ENCODE results near the gene KLHL28. TPM values are rescaled to one million over a fixed set of nuclear protein-coding genes. Genes with fewer than 3 reads are reported as not detected.

KLHL28 gene
- total RNA-seq, 3 donors from 2014 or later (not counting 1 experiment from before 2014, with no cell fraction given): 47.6 to 59.7 (median 56.0) TPM

- Histone ChIP-seq H3K36me3 (ENCODE audit: control insufficient read depth, insufficient read depth, low read length) (no peaks in the 10 kb centered on the region), H3K27me3 (ENCODE audit: control insufficient read depth, insufficient read depth, low read length) (peaks cover 24% of the 10 kb centered on the region), H3K27ac (ENCODE audit: low read length) (no peak overlapping the region), H3K4me1 (ENCODE audit: control insufficient read depth, insufficient read depth, low read length) (peaks cover 3% of the 10 kb centered on the region), H3K9me3 (ENCODE audit: control insufficient read depth, insufficient read depth, low read length) (peaks cover 7% of the 10 kb centered on the region), H3K4me3 (ENCODE audit: low read length) (no peak overlapping the region)
- Mint-ChIP-seq H3K27me3 (ENCODE audit: low read depth in 2 of 2) (peaks cover 26 to 32% of the 10 kb centered on the region in 2 donors), H3K4me3 (no peak overlapping the region), H3K9me3 (no peaks in the 10 kb centered on the region), H3K4me1 (no peaks in the 10 kb centered on the region), H3K36me3 (no peaks in the 10 kb centered on the region), H3K27ac (no peak overlapping the region)
- intact Hi-C loops (cut with micrococcal nuclease): no loop called here
- DNase-seq (no peak), ATAC-seq (no peak)
- WGBS (ENCODE audit: insufficient coverage): 96% methylated on average over 2 of the region's 2 CpGs
- no peak for TF ChIP-seq CTCF (IDR thresholded peaks at IDR 0.05)
Observed at GRCh38 chr14:44910821-44911220, 50.9 kb downstream of the KLHL28 start.

- Histone ChIP-seq H3K4me3 (ENCODE audit: low read length) (no peak overlapping the region), H3K27me3 (ENCODE audit: control insufficient read depth, insufficient read depth, low read length) (no peaks in the 10 kb centered on the region), H3K36me3 (ENCODE audit: control insufficient read depth, insufficient read depth, low read length) (peaks cover 12% of the 10 kb centered on the region), H3K4me1 (ENCODE audit: control insufficient read depth, insufficient read depth, low read length) (peaks cover 5% of the 10 kb centered on the region), H3K27ac (ENCODE audit: low read length) (no peak overlapping the region), H3K9me3 (ENCODE audit: control insufficient read depth, insufficient read depth, low read length) (no peaks in the 10 kb centered on the region)
- Mint-ChIP-seq H3K36me3 (no peaks in the 10 kb centered on the region), H3K9me3 (no peaks in the 10 kb centered on the region), H3K4me1 (peaks cover 11 to 14% of the 10 kb centered on the region in 2 donors), H3K4me3 (no peak overlapping the region), H3K27me3 (ENCODE audit: low read depth in 2 of 2) (no peaks in the 10 kb centered on the region), H3K27ac (no peak overlapping the region)
- no peak for DNase-seq
- intact Hi-C loops (cut with micrococcal nuclease): no loop called here
- ATAC-seq: no peak
- TF ChIP-seq CTCF (IDR thresholded peaks at IDR 0.05): no peak
- WGBS (ENCODE audit: insufficient coverage): 88% methylated on average over 2 of the region's 2 CpGs
Observed at GRCh38 chr14:44901696-44902095, 60.1 kb downstream of the KLHL28 start.

- no peaks in the 10 kb centered on the region for H3K9me3 Mint-ChIP-seq
- peaks cover 8% of the 10 kb centered on the region for H3K4me1 ChIP-seq (ENCODE audit: control insufficient read depth, insufficient read depth, low read length)
- no peak overlapping the region for H3K4me3 ChIP-seq (ENCODE audit: low read length)
- no peaks in the 10 kb centered on the region for H3K36me3 Mint-ChIP-seq
- intact Hi-C loops (cut with micrococcal nuclease): loop anchor here (5.0 kb wide), 1 partner anchor 354 kb away; the partner anchor contains the start of gene MIS18BP1
- H3K4me3 Mint-ChIP-seq: peak overlapping the region; percentile 86
- H3K4me1 Mint-ChIP-seq: peaks cover 11 to 14% of the 10 kb centered on the region in 2 donors
- H3K27ac Mint-ChIP-seq: peak overlapping the region; percentile 88 to 97
- WGBS (ENCODE audit: insufficient coverage): 92% methylated on average over 6 of the region's 6 CpGs
- ATAC-seq (no peak), DNase-seq (peak in 1 of 2 donors; percentile 4)
- no peaks in the 10 kb centered on the region for H3K27me3 Mint-ChIP-seq (ENCODE audit: low read depth in 2 of 2)
- no peaks in the 10 kb centered on the region for H3K36me3 ChIP-seq (ENCODE audit: control insufficient read depth, insufficient read depth, low read length)
- no peaks in the 10 kb centered on the region for H3K9me3 ChIP-seq (ENCODE audit: control insufficient read depth, insufficient read depth, low read length)
- no peaks in the 10 kb centered on the region for H3K27me3 ChIP-seq (ENCODE audit: control insufficient read depth, insufficient read depth, low read length)
- H3K27ac ChIP-seq (ENCODE audit: low read length): no peak overlapping the region
- TF ChIP-seq CTCF (IDR thresholded peaks at IDR 0.05): no peak
Observed at GRCh38 chr14:44898551-44898950, 63.2 kb downstream of the KLHL28 start.

GRCh38 chr14:44897845-44898151 is 63.9 kb downstream of the KLHL28 start:
- intact Hi-C loops (cut with micrococcal nuclease): loop anchor here (1.0 to 5.0 kb wide), 4 partner anchors 64 to 355 kb away; partner anchors contain the start of genes FKBP3, KLHL28, MIS18BP1 and PRPF39

More at GRCh38 chr14:44897845-44898151, 63.9 kb downstream of the KLHL28 start:
- H3K27ac Mint-ChIP-seq: peak overlapping the region; percentile 88 to 97
- ATAC-seq (no peak), DNase-seq (no peak)
- no peaks in the 10 kb centered on the region for H3K36me3 ChIP-seq (ENCODE audit: control insufficient read depth, insufficient read depth, low read length)
- H3K9me3 Mint-ChIP-seq: no peaks in the 10 kb centered on the region
- no peak for TF ChIP-seq CTCF (IDR thresholded peaks at IDR 0.05)
- H3K27me3 Mint-ChIP-seq (ENCODE audit: low read depth in 2 of 2): no peaks in the 10 kb centered on the region
- peak overlapping the region; percentile 92 for H3K27ac ChIP-seq (ENCODE audit: low read length)
- H3K4me3 ChIP-seq (ENCODE audit: low read length): peak overlapping the region; percentile 75
- no peaks in the 10 kb centered on the region for H3K9me3 ChIP-seq (ENCODE audit: control insufficient read depth, insufficient read depth, low read length)
- no peaks in the 10 kb centered on the region for H3K36me3 Mint-ChIP-seq
- 8% methylated on average over 13 of the region's 13 CpGs for WGBS (ENCODE audit: insufficient coverage)
- H3K4me3 Mint-ChIP-seq: peak overlapping the region; percentile 86
- H3K4me1 ChIP-seq (ENCODE audit: control insufficient read depth, insufficient read depth, low read length): peaks cover 8% of the 10 kb centered on the region
- no peaks in the 10 kb centered on the region for H3K27me3 ChIP-seq (ENCODE audit: control insufficient read depth, insufficient read depth, low read length)
- peaks cover 11 to 14% of the 10 kb centered on the region in 2 donors for H3K4me1 Mint-ChIP-seq

Measured in natural killer cell (primary cell).